ENCODE data around the gene GALNT3. TPM values are rescaled to one million over a fixed set of nuclear protein-coding genes. Genes with fewer than 3 reads are reported as not detected.

GALNT3 gene
- total and polyA plus RNA-seq, 2 experiments from 2014 or later, result 0.40 to 1.1 TPM

DNA sequence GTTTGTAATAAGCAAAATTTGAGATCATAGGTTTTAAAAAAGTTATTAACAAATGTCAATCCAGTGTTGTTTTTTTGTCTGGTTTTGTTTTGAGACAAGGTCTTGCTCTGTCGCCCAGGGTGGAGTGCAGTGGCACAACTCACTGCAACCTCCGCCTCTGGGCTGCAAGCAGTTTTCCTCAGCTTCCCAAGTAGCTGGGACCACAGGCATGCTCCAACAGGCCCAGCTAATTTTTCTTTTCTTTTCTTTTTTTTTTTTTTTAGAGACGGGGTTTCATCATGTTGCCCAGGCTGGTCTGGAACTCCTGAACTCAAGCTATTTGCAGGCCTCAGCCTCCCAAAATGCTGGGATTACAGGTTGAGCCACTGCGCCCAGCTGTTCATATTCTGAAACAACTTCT, 31.3 kb downstream of the GALNT3 start:
- H3K4me2 ChIP-seq (ENCODE audit: unreplicated experiment), result no peak overlapping the region
- peaks cover 7% of the 10 kb centered on the region; the same call in 1 of the 2 replicates for H3K4me1 ChIP-seq (ENCODE audit: insufficient read depth)
- H3K27me3 ChIP-seq (replicated peaks; ENCODE audit: insufficient read depth), result no peaks in the 10 kb centered on the region
- DNase-seq, result no peak
- H4K20me1 ChIP-seq (ENCODE audit: insufficient read depth), result no peaks in the 10 kb centered on the region
- H3K27ac ChIP-seq, result no peak overlapping the region
- no peaks in the 10 kb centered on the region for H3K9me2 ChIP-seq (ENCODE audit: insufficient read depth)
- H3K79me2 ChIP-seq (ENCODE audit: insufficient read depth), result no peaks in the 10 kb centered on the region
- H3K4me3 ChIP-seq, result no peak overlapping the region
- H3F3A ChIP-seq (ENCODE audit: insufficient read depth), result no peaks in the 10 kb centered on the region
- no peak for TF ChIP-seq EZH2 (IDR thresholded peaks at IDR 0.05; ENCODE audit: insufficient read depth, poor library complexity, severe bottlenecking)
- TF ChIP-seq EZH2phosphoT487 (IDR thresholded peaks at IDR 0.05; ENCODE audit: insufficient read depth, low read depth), result no peak
- no peaks in the 10 kb centered on the region for H3K36me3 ChIP-seq (ENCODE audit: low read depth)
- H3K9me3 ChIP-seq (ENCODE audit: low read depth), result no peaks in the 10 kb centered on the region
- WGBS, 2 experiments (ENCODE audit: low coverage in 1 of 2, low lambda C conversion rate in 2 of 2, missing lambda C conversion rate in 2 of 2), result 53 to 63% methylated on average over 4 of the region's 4 CpGs
- peak overlapping the region; percentile 57 for H2AFZ ChIP-seq
- H3K9ac ChIP-seq, result no peak overlapping the region
- in situ Hi-C loops (cut with MboI), result no loop called here

DNA sequence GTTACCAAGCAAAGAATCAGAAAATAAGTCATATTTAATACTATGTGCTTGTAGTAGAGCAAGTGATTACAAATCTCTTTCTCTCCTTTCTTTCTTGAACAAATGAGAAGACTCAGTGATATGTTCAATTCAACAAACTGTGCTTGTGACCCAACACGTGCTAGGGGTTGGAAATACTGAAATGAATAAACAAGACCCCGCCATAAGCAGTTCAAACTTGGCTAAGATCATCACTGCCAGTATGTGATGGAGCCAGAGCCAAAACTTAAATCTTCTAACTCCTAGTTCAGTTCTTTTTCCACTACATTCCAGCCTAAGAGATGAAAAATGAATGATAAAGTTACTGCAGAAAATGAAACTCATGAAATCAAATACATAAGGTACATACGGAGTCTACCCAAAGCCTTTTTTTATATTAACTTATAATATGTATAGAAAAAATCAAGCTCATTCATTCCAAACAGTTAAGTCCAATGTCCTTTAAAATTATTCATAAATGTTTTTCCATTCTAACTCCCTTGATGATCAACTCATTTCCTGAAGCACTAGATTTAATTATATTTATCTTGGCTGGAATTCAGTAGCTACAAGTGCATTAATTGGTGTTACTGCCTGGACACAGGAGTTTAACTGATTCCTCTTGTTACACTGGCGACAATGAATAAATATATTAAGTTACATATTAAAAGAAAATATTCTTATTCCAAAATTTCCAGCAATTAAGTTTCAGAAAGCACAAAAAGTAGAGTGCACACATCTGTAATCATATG, 36.0 kb downstream of the GALNT3 start:
- Histone ChIP-seq H3K27me3 (replicated peaks; ENCODE audit: insufficient read depth) (no peaks in the 10 kb centered on the region), H3K9me2 (ENCODE audit: insufficient read depth) (no peaks in the 10 kb centered on the region), H3K4me2 (ENCODE audit: unreplicated experiment) (no peak overlapping the region), H3K79me2 (ENCODE audit: insufficient read depth) (no peaks in the 10 kb centered on the region), H3K4me3 (no peak overlapping the region), H3K27ac (no peak overlapping the region), H3K9me3 (ENCODE audit: low read depth) (no peaks in the 10 kb centered on the region), H3K9ac (no peak overlapping the region), H2AFZ (no peak overlapping the region), H3F3A (ENCODE audit: insufficient read depth) (no peaks in the 10 kb centered on the region), H3K4me1 (ENCODE audit: insufficient read depth) (peaks cover 7% of the 10 kb centered on the region; the same call in 1 of the 2 replicates), H3K36me3 (ENCODE audit: low read depth) (no peaks in the 10 kb centered on the region), H4K20me1 (ENCODE audit: insufficient read depth) (no peaks in the 10 kb centered on the region)
- no peak for DNase-seq
- no peak for TF ChIP-seq EZH2phosphoT487 (IDR thresholded peaks at IDR 0.05; ENCODE audit: insufficient read depth, low read depth)
- TF ChIP-seq EZH2 (IDR thresholded peaks at IDR 0.05; ENCODE audit: insufficient read depth, poor library complexity, severe bottlenecking), result no peak
- in situ Hi-C loops (cut with MboI), result no loop called here
- WGBS, 2 experiments (ENCODE audit: low coverage in 1 of 2, low lambda C conversion rate in 2 of 2, missing lambda C conversion rate in 2 of 2), result 64 to 68% methylated on average over 4 of the region's 4 CpGs

GRCh38 chr2:165746501-165746900, 47.5 kb downstream of the GALNT3 start:
- Histone ChIP-seq H3K4me3 (no peak overlapping the region), H3K4me2 (ENCODE audit: unreplicated experiment) (no peak overlapping the region), H4K20me1 (ENCODE audit: insufficient read depth) (no peaks in the 10 kb centered on the region), H3K79me2 (ENCODE audit: insufficient read depth) (no peaks in the 10 kb centered on the region), H2AFZ (no peak overlapping the region), H3K27ac (no peak overlapping the region), H3K9me2 (ENCODE audit: insufficient read depth) (peaks cover under 1% of the 10 kb centered on the region; the same call in 1 of the 2 replicates), H3K4me1 (ENCODE audit: insufficient read depth) (no peaks in the 10 kb centered on the region), H3K9me3 (ENCODE audit: low read depth) (no peaks in the 10 kb centered on the region), H3K27me3 (replicated peaks; ENCODE audit: insufficient read depth) (no peaks in the 10 kb centered on the region), H3K9ac (no peak overlapping the region), H3F3A (ENCODE audit: insufficient read depth) (no peaks in the 10 kb centered on the region), H3K36me3 (ENCODE audit: low read depth) (no peaks in the 10 kb centered on the region)
- in situ Hi-C loops (cut with MboI), result no loop called here
- whole genome bisulfite sequencing, 2 experiments (ENCODE audit: low coverage in 1 of 2, low lambda C conversion rate in 2 of 2, missing lambda C conversion rate in 2 of 2), result 82 to 84% methylated on average over 8 of the region's 8 CpGs
- TF ChIP-seq EZH2phosphoT487 (IDR thresholded peaks at IDR 0.05; ENCODE audit: insufficient read depth, low read depth) (no peak), EZH2 (IDR thresholded peaks at IDR 0.05; ENCODE audit: insufficient read depth, poor library complexity, severe bottlenecking) (no peak)
- no peak for DNase-seq

DNA sequence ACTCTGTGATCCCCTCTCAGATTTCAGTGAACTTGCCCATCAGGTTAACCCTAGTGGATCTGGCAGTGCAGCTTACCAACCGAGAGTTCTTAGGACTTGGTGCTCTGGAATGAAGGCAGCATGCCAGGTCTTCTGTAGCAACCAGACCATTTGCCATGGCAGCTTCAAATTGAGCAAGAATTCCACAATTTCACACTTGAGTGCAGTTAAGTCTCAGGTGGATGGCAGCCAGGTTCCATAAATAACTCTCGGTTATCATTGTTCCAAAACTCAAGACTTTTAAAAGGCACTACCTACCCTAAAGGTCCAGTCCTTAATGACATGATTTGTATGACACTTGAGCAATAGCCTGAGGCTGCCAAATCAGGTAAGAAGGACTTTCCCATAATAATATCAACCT, 48.1 kb downstream of the GALNT3 start:
- no peaks in the 10 kb centered on the region for H3K9me3 ChIP-seq (ENCODE audit: low read depth)
- peaks cover 6% of the 10 kb centered on the region; the same call in 1 of the 2 replicates for H3K9me2 ChIP-seq (ENCODE audit: insufficient read depth)
- no peaks in the 10 kb centered on the region for H3K36me3 ChIP-seq (ENCODE audit: low read depth)
- in situ Hi-C loops (cut with MboI), result no loop called here
- H3K4me3 ChIP-seq, result no peak overlapping the region
- peak; percentile 41 for DNase-seq
- H3K27ac ChIP-seq, result no peak overlapping the region
- TF ChIP-seq EZH2phosphoT487 (IDR thresholded peaks at IDR 0.05; ENCODE audit: insufficient read depth, low read depth) (no peak), EZH2 (IDR thresholded peaks at IDR 0.05; ENCODE audit: insufficient read depth, poor library complexity, severe bottlenecking) (no peak)
- no peaks in the 10 kb centered on the region for H3K79me2 ChIP-seq (ENCODE audit: insufficient read depth)
- no peaks in the 10 kb centered on the region for H3F3A ChIP-seq (ENCODE audit: insufficient read depth)
- 37 to 50% methylated on average over 2 of the region's 2 CpGs for WGBS, 2 experiments (ENCODE audit: low coverage in 1 of 2, low lambda C conversion rate in 2 of 2, missing lambda C conversion rate in 2 of 2)
- no peak overlapping the region for H2AFZ ChIP-seq
- H3K4me2 ChIP-seq (ENCODE audit: unreplicated experiment), result no peak overlapping the region
- H3K4me1 ChIP-seq (ENCODE audit: insufficient read depth), result no peaks in the 10 kb centered on the region
- H3K9ac ChIP-seq, result no peak overlapping the region
- no peaks in the 10 kb centered on the region for H4K20me1 ChIP-seq (ENCODE audit: insufficient read depth)
- no peaks in the 10 kb centered on the region for H3K27me3 ChIP-seq (replicated peaks; ENCODE audit: insufficient read depth)
